ENCODE measurements around the gene PRL. TPM values are rescaled to one million over a fixed set of nuclear protein-coding genes. Genes with fewer than 3 reads are reported as not detected.
A peak's percentile ranks its signal among the peaks of the same experiment; 100 is the strongest.

Gene PRL
- not detected for total RNA-seq
- long read RNA-seq: 0 reads

- no peak for ATAC-seq
- intact Hi-C loops (cut with DNase I): no loop called here
- DNase-seq: no peak
Observed at GRCh38 chr6:22296936-22297335, at the start of gene PRL. PRL (minus strand) TSS chr6:22297036; CDS start chr6:22296982, 54 bp downstream.

GRCh38 chr6:22343864-22344263 is 47.0 kb upstream of the PRL start:
- intact Hi-C loops (cut with DNase I): no loop called here
- DNase-seq: no peak
- no peak for ATAC-seq

GRCh38 chr6:22334778-22335177 is 37.9 kb upstream of the PRL start:
- DNase-seq: no peak
- ATAC-seq: no peak
- intact Hi-C loops (cut with DNase I): no loop called here

- DNase-seq: no peak
- intact Hi-C loops (cut with DNase I): no loop called here
- no peak for ATAC-seq
Observed at GRCh38 chr6:22333802-22334201, 37.0 kb upstream of the PRL start.

GRCh38 chr6:22332711-22333110 is 35.9 kb upstream of the PRL start:
- DNase-seq (no peak), ATAC-seq (no peak)
- intact Hi-C loops (cut with DNase I): no loop called here

- no peak for ATAC-seq
- intact Hi-C loops (cut with DNase I): no loop called here
- no peak for DNase-seq
Observed at GRCh38 chr6:22332216-22332615, 35.4 kb upstream of the PRL start.

- ATAC-seq (no peak), DNase-seq (no peak)
- intact Hi-C loops (cut with DNase I): no loop called here
Observed at GRCh38 chr6:22330941-22331340, 34.1 kb upstream of the PRL start.

GRCh38 chr6:22328474-22328873 is 31.6 kb upstream of the PRL start:
- no peak for ATAC-seq
- intact Hi-C loops (cut with DNase I): no loop called here

GRCh38 chr6:22327881-22328280 is 31.0 kb upstream of the PRL start:
- intact Hi-C loops (cut with DNase I): no loop called here
- no peak for DNase-seq
- ATAC-seq: no peak

More at GRCh38 chr6:22328474-22328873, 31.6 kb upstream of the PRL start:
- DNase-seq: no peak

GRCh38 chr6:22326500-22326899 is 29.7 kb upstream of the PRL start:
- no peak for DNase-seq
- intact Hi-C loops (cut with DNase I): no loop called here
- ATAC-seq: no peak

- ATAC-seq: peak in 1 of 2 donors; percentile 34
- no peak for DNase-seq
- intact Hi-C loops (cut with DNase I): no loop called here
Observed at GRCh38 chr6:22325481-22325880, 28.6 kb upstream of the PRL start.

GRCh38 chr6:22323848-22324247 is 27.0 kb upstream of the PRL start:
- no peak for DNase-seq
- intact Hi-C loops (cut with DNase I): no loop called here
- ATAC-seq: no peak

GRCh38 chr6:22322103-22323030 is 25.5 kb upstream of the PRL start:
- ATAC-seq: no peak
- no peak for DNase-seq
- intact Hi-C loops (cut with DNase I): no loop called here

- ATAC-seq (peak in 1 of 2 donors; percentile 49), DNase-seq (no peak)
- intact Hi-C loops (cut with DNase I): no loop called here
Observed at GRCh38 chr6:22320750-22321149, 23.9 kb upstream of the PRL start.

GRCh38 chr6:22318404-22318803 is 21.6 kb upstream of the PRL start:
- intact Hi-C loops (cut with DNase I): no loop called here
- DNase-seq: no peak
- no peak for ATAC-seq

- intact Hi-C loops (cut with DNase I): no loop called here
- DNase-seq (no peak), ATAC-seq (no peak)
Observed at GRCh38 chr6:22313796-22314195, 17.0 kb upstream of the PRL start.

- ATAC-seq (no peak), DNase-seq (no peak)
- intact Hi-C loops (cut with DNase I): no loop called here
Observed at GRCh38 chr6:22308939-22309338, 12.1 kb upstream of the PRL start.

- intact Hi-C loops (cut with DNase I): no loop called here
- DNase-seq (no peak), ATAC-seq (no peak)
Observed at GRCh38 chr6:22306741-22307466, 10.1 kb upstream of the PRL start.

- no peak for DNase-seq
- no peak for ATAC-seq
- intact Hi-C loops (cut with DNase I): no loop called here
Observed at GRCh38 chr6:22302838-22303237, 6.0 kb upstream of the PRL start.

- DNase-seq (no peak), ATAC-seq (no peak)
- intact Hi-C loops (cut with DNase I): no loop called here
Observed at GRCh38 chr6:22300273-22300998, 3.6 kb upstream of the PRL start.
